Measurements from ENCODE around the gene GNB1. TPM values are rescaled to one million over a fixed set of nuclear protein-coding genes. Genes with fewer than 3 reads are reported as not detected.

The GNB1 gene
- total and polyA plus RNA-seq, 7 donors = 32.3 to 100 (median 70.1) TPM

- H3K4me1 ChIP-seq = peaks cover 24% of the 10 kb centered on the region
- H3K27ac ChIP-seq = no peak overlapping the region
- H3K36me3 ChIP-seq (ENCODE audit: insufficient read depth in 1 of 2, low read depth in 1 of 2) = no peaks in the 10 kb centered on the region
- intact Hi-C loops (cut with DNase I) = no loop called here
- H3K9me3 ChIP-seq = no peaks in the 10 kb centered on the region
- DNase-seq = peak in 1 of 2 donors; percentile 63
- no peak for TF ChIP-seq CTCF (IDR thresholded peaks at IDR 0.05)
- H3K27me3 ChIP-seq (ENCODE audit: insufficient read depth in 3 of 3, low read length in 2 of 3) = no peaks in the 10 kb centered on the region
- ATAC-seq = no peak
- WGBS, 3 donors = 81 to 86% (median 81%) methylated on average over 27 of the region's 27 CpGs
- no peak overlapping the region for H3K4me3 ChIP-seq
These were observed 29.9 kb upstream of the GNB1 start for GRCh38 chr1:1920608-1921458.

GRCh38 chr1:1920057-1920607 lies 29.2 kb upstream of the GNB1 start:
- DNase-seq = peak in 1 of 2 donors; percentile 62
- WGBS, 3 donors = 72 to 94% (median 76%) methylated on average over 5 to 6 of the region's 6 CpGs
- H3K27me3 ChIP-seq (ENCODE audit: insufficient read depth in 3 of 3, low read length in 2 of 3) = no peaks in the 10 kb centered on the region
- no peak for ATAC-seq
- H3K4me3 ChIP-seq = peak overlapping the region; percentile 67
- no peaks in the 10 kb centered on the region for H3K9me3 ChIP-seq
- H3K27ac ChIP-seq = peak overlapping the region; percentile 34
- TF ChIP-seq CTCF (IDR thresholded peaks at IDR 0.05) = no peak
- intact Hi-C loops (cut with DNase I) = no loop called here
- peaks cover 27% of the 10 kb centered on the region for H3K4me1 ChIP-seq
- no peaks in the 10 kb centered on the region for H3K36me3 ChIP-seq (ENCODE audit: insufficient read depth in 1 of 2, low read depth in 1 of 2)

GRCh38 chr1:1919304-1920056 lies 28.6 kb upstream of the GNB1 start:
- peak; percentile 83 to 90 (median 84) for ATAC-seq
- 8 to 10% (median 9%) methylated on average over 55 to 62 of the region's 62 CpGs for WGBS, 3 donors
- Histone ChIP-seq H3K27me3 (ENCODE audit: insufficient read depth in 3 of 3, low read length in 2 of 3) (no peaks in the 10 kb centered on the region), H3K27ac (peak overlapping the region; percentile 85), H3K4me1 (peaks cover 34% of the 10 kb centered on the region), H3K36me3 (ENCODE audit: insufficient read depth in 1 of 2, low read depth in 1 of 2) (no peaks in the 10 kb centered on the region), H3K9me3 (no peaks in the 10 kb centered on the region), H3K4me3 (peak overlapping the region; percentile 67)
- TF ChIP-seq CTCF (IDR thresholded peaks at IDR 0.05) = no peak
- intact Hi-C loops (cut with DNase I) = no loop called here
- peak; percentile 99 to 100 for DNase-seq

GRCh38 chr1:1918901-1919303 lies 28.0 kb upstream of the GNB1 start, which contains the start of gene TMEM52:
Gene TMEM52, minus strand, starts transcription at chr1:1919279. Its CDS starts 14 bp downstream, at chr1:1919265.
- H3K4me3 ChIP-seq = peak within 1 kb of the TSS; percentile 67
- peak in 1 of 4 donors; percentile 2 for ATAC-seq
- intact Hi-C loops (cut with DNase I) = no loop called here

More at GRCh38 chr1:1918901-1919303, 28.0 kb upstream of the GNB1 start, which contains the start of gene TMEM52:
- WGBS, 3 donors = 0 to 1% (median 0%) methylated on average over 27 to 44 of the region's 44 CpGs
- Histone ChIP-seq H3K9me3 (no peaks in the 10 kb centered on the region), H3K27me3 (ENCODE audit: insufficient read depth in 3 of 3, low read length in 2 of 3) (no peaks in the 10 kb centered on the region), H3K27ac (peak within 1 kb of the TSS; percentile 85), H3K4me1 (peaks cover 40% of the 10 kb centered on the region), H3K36me3 (ENCODE audit: insufficient read depth in 1 of 2, low read depth in 1 of 2) (no peaks in the 10 kb centered on the region)
- DNase-seq = no peak
- TF ChIP-seq CTCF (IDR thresholded peaks at IDR 0.05) = no peak
